Caco-2 (cell line): ENCODE data around the gene SMAD2. TPM values are rescaled to one million over a fixed set of nuclear protein-coding genes. Genes with fewer than 3 reads are reported as not detected.

Source experiments
- BruUV-seq: library from RNA; stranded (reverse); fragments of 400-500 nt; replicated peaks from 2 replicates; lab custom pipeline; 2021; lab: Mats Ljungman, UMichigan
- CTCF ChIA-PET: fragments of 300-600 bp; sonication (Branson Sonifier 250); formaldehyde crosslinking; loops from one replicate; lab custom pipeline; 2022; ENCODE audit warnings: antibody characterized with exemption; lab: Charles Lee
- POLR2A ChIA-PET: fragments of 300-600 bp; sonication (Branson Sonifier 250); formaldehyde crosslinking; loops from one replicate; lab custom pipeline; 2022; ENCODE audit warnings: antibody characterized with exemption; lab: Charles Lee
- DNase-seq, 2 experiments: peaks; one replicate each; pipeline versions ENCODE4 v3.0.0 to v3.0.0-alpha.2; 2020 to 2022
- H3K27me3 ChIP-seq: replicated peaks from 2 replicates; pipeline ENCODE4 v1.6.0; 2011; ENCODE audit warnings: low read length; ENCODE audit not compliant: control insufficient read depth, insufficient read depth
- H3K36me3 ChIP-seq: 2 replicates; pipeline ENCODE4 v1.5.1; 2011; ENCODE audit warnings: low read length; ENCODE audit not compliant: control insufficient read depth, insufficient read depth
- H3K4me1 ChIP-seq: fragments of 250-450 bp; sonication (Bioruptor Pico); 2 replicates; pipeline ENCODE4 v1.5.1; 2020; ENCODE audit warnings: mild to moderate bottlenecking
- H3K4me3 ChIP-seq: 2 replicates; pipeline ENCODE4 v1.5.1; 2011; ENCODE audit warnings: low read depth, mild to moderate bottlenecking, control low read depth, low read length
- H3K9me3 ChIP-seq: fragments of 250-450 bp; sonication (Bioruptor Pico); 2 replicates; pipeline ENCODE4 v1.5.1; 2020; ENCODE audit warnings: mild to moderate bottlenecking, moderate library complexity
- H3K27ac Mint-ChIP-seq: one replicate; pipeline ENCODE4 v1.8.0; 2022; ENCODE audit warnings: mixed read lengths; ENCODE audit not compliant: unreplicated experiment
- H3K27me3 Mint-ChIP-seq: one replicate; pipeline ENCODE4 v1.8.0; 2022; ENCODE audit warnings: mixed read lengths; ENCODE audit not compliant: insufficient read depth, unreplicated experiment
- H3K36me3 Mint-ChIP-seq: one replicate; pipeline ENCODE4 v1.8.0; 2022; ENCODE audit warnings: mild to moderate bottlenecking, mixed read lengths; ENCODE audit not compliant: insufficient read depth, unreplicated experiment
- H3K4me1 Mint-ChIP-seq: one replicate; pipeline ENCODE4 v1.8.0; 2022; ENCODE audit warnings: low read depth, mixed read lengths; ENCODE audit not compliant: unreplicated experiment
- H3K4me3 Mint-ChIP-seq: one replicate; pipeline ENCODE4 v1.8.0; 2022; ENCODE audit warnings: mild to moderate bottlenecking, moderate library complexity, mixed read lengths; ENCODE audit not compliant: unreplicated experiment
- H3K9me3 Mint-ChIP-seq: one replicate; pipeline ENCODE4 v1.8.0; 2022; ENCODE audit warnings: mixed read lengths; ENCODE audit not compliant: unreplicated experiment
- CTCF ChIP-seq, 2 experiments: fragments of 200-600 bp in 1 of 2; IDR thresholded peaks; 1 replicate in 1 of 2; 2 replicates in 1 of 2; pipeline versions ENCODE4 v1.5.1 to v1.8.0; 2011 to 2022; ENCODE audit warnings: antibody characterized with exemption in 1 of 2, control low read depth in 1 of 2, inconsistent platforms in 1 of 2, low read depth in 1 of 2, low read length in 1 of 2, mild to moderate bottlenecking in 1 of 2, moderate library complexity in 1 of 2; ENCODE audit not compliant: insufficient read depth in 1 of 2, severe bottlenecking in 1 of 2, unreplicated experiment in 1 of 2
- intact Hi-C: fragments of 100-400 bp; cut with micrococcal nuclease; formaldehyde crosslinking; loops from one replicate; pipeline ENCODE4 v1.10.0; 2022; ENCODE audit not compliant: unreplicated experiment
- total RNA-seq: library from RNA; stranded (reverse); gene quantifications from 2 replicates; pipeline ENCODE4 v1.2.3, GENCODE V29; 2022

Gene SMAD2
- total RNA-seq, 1 experiment from 2014 or later: 53.5 TPM

GRCh38 chr18:47876813-47877212 lies 53.6 kb downstream of the SMAD2 start:
- ChIA-PET CTCF (no interaction called here), POLR2A (no interaction called here)
- H3K9me3 Mint-ChIP-seq: no peaks in the 10 kb centered on the region
- H3K27ac Mint-ChIP-seq: no peak overlapping the region
- intact Hi-C loops: loop anchor here (10.0 kb wide), 1 partner anchor 48 kb away; no protein-coding TSS in a partner anchor
- peaks cover 8% of the 10 kb centered on the region for H3K36me3 Mint-ChIP-seq
- H3K27me3 Mint-ChIP-seq: no peaks in the 10 kb centered on the region
- Histone ChIP-seq H3K36me3 (no peaks in the 10 kb centered on the region), H3K9me3 (no peaks in the 10 kb centered on the region), H3K27me3 (no peaks in the 10 kb centered on the region), H3K4me1 (no peaks in the 10 kb centered on the region), H3K4me3 (no peak overlapping the region)
- no peaks in the 10 kb centered on the region for H3K4me1 Mint-ChIP-seq
- no TSS peak for BruUV-seq
- no peak for TF ChIP-seq CTCF (IDR thresholded peaks at IDR 0.05; ENCODE audit: insufficient read depth in 1 of 2, low read depth in 1 of 2, low read length in 1 of 2, severe bottlenecking in 1 of 2, unreplicated experiment in 1 of 2)
- H3K4me3 Mint-ChIP-seq: no peak overlapping the region
- DNase-seq: no peak

GRCh38 chr18:47873625-47874024 lies 56.8 kb downstream of the SMAD2 start:
- no peaks in the 10 kb centered on the region for H3K36me3 ChIP-seq
- no peak overlapping the region for H3K4me3 Mint-ChIP-seq
- H3K4me1 Mint-ChIP-seq: no peaks in the 10 kb centered on the region
- ChIA-PET POLR2A (no interaction called here), CTCF (no interaction called here)
- no peak overlapping the region for H3K4me3 ChIP-seq
- no peaks in the 10 kb centered on the region for H3K4me1 ChIP-seq
- no peak overlapping the region for H3K27ac Mint-ChIP-seq
- no peaks in the 10 kb centered on the region for H3K27me3 ChIP-seq
- no peaks in the 10 kb centered on the region for H3K27me3 Mint-ChIP-seq
- intact Hi-C loops: loop anchor here (10.0 kb wide), 1 partner anchor 51 kb away; no protein-coding TSS in a partner anchor
- no TSS peak for BruUV-seq
- H3K36me3 Mint-ChIP-seq: no peaks in the 10 kb centered on the region
- no peaks in the 10 kb centered on the region for H3K9me3 ChIP-seq
- DNase-seq: no peak
- TF ChIP-seq CTCF (IDR thresholded peaks at IDR 0.05; ENCODE audit: insufficient read depth in 1 of 2, low read depth in 1 of 2, low read length in 1 of 2, severe bottlenecking in 1 of 2, unreplicated experiment in 1 of 2): no peak
- no peaks in the 10 kb centered on the region for H3K9me3 Mint-ChIP-seq

GRCh38 chr18:47872426-47872825 lies 58.0 kb downstream of the SMAD2 start:
- Mint-ChIP-seq H3K9me3 (no peaks in the 10 kb centered on the region), H3K27me3 (no peaks in the 10 kb centered on the region), H3K27ac (no peak overlapping the region), H3K4me3 (no peak overlapping the region), H3K4me1 (no peaks in the 10 kb centered on the region), H3K36me3 (no peaks in the 10 kb centered on the region)
- BruUV-seq: no TSS peak
- H3K4me1 ChIP-seq: no peaks in the 10 kb centered on the region
- H3K4me3 ChIP-seq: no peak overlapping the region
- POLR2A ChIA-PET: no interaction called here
- H3K36me3 ChIP-seq: no peaks in the 10 kb centered on the region
- no peaks in the 10 kb centered on the region for H3K9me3 ChIP-seq
- no peak for DNase-seq
- CTCF ChIA-PET: no interaction called here
- H3K27me3 ChIP-seq: no peaks in the 10 kb centered on the region
- no peak for TF ChIP-seq CTCF (IDR thresholded peaks at IDR 0.05; ENCODE audit: insufficient read depth in 1 of 2, low read depth in 1 of 2, low read length in 1 of 2, severe bottlenecking in 1 of 2, unreplicated experiment in 1 of 2)
- intact Hi-C loops: loop anchor here (10.0 kb wide), 1 partner anchor 52 kb away; no protein-coding TSS in a partner anchor
